HG03558 (cell line): Measurements from ENCODE around the gene MC1R.
"Not testable (repeated sequence)": the region's sequence is repeated elsewhere in the genome, so short reads cannot be mapped to it uniquely, and the experiment has no call there.

Experiments used
- ATAC-seq: cut with Tn5 transposase; IDR thresholded peaks from one replicate; pipeline ENCODE4 v1.9.1; 2021; ENCODE audit warnings: moderate number of reproducible peaks; ENCODE audit not compliant: unreplicated experiment; ENCODE audit errors: extremely low read depth

Gene MC1R

DNA sequence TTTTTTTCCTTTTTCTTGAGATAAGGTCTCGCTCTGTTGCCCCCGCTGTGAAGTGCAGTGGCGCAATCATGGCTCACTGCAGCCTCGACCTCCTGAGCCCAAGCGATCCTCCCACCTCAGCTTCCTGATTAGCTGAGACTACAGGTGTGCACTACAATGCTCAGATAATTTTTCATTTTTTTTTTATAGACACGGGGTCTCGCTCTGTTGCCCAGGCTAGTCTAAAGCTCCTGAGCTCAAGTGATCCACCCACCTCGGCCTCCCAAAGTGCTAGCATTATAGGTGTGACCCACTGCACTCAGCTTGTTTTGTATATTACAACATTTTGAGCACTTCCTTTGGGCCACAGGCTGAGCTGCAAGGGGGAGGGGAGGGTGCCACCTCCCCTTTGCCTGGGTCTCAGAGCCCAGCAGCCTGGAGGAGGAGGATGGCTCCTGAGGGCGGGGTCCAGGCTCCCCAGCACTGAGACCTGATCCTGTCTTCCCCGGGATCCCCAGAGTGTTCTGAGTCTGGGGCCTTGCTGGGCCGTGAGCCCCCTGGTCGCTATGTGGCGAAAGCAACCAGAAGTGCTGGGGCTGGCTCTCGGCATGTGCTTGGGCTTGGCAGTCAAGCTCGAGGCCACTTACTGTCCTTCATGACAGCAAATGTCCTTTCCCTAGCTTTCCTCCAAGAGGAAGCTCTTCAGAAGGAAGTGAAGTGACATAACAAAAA lies 38.0 kb downstream of the MC1R start:
- no peak for ATAC-seq

DNA sequence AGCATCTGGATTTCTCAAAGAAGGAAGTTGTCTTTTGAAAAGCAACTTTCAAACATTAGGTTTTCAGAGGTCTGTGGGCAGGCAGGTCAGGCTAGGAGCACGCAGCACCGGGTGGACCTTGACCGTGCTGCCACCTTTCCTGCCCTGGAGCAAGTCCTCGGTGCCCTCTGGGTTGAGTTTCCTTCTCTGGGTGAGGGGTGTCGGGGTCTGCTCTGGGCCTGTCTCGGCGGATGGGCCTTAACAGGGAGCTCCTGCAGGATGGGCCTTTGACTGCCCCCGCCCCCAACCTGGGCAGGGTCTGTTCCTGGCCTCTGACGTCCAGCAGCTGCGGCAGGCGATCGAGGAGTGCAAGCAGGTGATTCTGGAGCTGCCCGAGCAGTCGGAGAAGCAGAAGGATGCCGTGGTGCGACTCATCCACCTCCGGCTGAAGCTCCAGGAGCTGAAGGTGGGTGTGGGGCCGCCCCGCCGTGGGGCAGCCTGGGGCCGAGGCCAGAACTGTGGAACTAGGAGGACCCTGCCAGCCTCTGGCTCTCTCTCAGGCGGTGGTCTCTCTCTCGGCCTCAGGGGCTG lies 38.6 kb downstream of the MC1R start:
- no peak for ATAC-seq

DNA sequence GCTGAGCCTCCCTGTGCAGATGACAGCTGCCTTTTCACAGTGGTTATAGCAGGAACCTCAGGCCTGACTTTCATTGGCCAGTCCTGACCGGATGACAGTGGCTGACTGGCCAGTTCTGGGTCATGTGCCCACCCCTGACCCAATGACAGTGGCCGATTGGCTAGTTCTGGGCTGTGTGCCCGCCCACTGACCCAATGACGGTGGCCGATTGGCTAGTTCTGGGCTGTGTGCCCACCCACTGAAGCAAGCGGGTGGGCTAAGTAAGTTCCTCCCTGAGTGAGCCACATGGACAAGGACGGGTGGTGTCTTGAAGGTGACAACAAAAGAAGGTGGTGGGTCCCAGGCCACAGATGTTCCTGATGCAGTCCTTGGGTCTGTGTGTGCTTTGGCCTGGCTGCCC lies 39.4 kb downstream of the MC1R start:
- no peak for ATAC-seq

DNA sequence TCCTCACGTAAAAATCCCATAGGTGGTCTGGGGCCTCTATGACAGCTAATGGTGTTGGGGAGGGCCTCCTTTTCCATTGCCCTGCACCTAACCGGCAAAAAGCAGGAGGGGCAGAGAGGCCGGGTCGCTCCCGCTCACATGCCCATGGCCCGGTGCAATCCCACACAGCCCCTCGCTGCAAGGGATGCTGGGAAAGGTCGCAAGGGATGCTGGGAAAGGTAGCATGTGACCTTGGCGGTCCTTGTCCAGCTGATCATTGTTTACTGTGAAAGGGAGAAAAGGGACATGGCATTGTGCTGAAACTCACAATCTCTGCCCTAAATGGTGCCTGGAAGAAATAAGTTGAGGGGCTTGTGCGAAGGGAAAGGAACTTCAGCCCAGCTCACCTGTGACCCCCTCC lies 39.9 kb downstream of the MC1R start:
- no peak for ATAC-seq

DNA sequence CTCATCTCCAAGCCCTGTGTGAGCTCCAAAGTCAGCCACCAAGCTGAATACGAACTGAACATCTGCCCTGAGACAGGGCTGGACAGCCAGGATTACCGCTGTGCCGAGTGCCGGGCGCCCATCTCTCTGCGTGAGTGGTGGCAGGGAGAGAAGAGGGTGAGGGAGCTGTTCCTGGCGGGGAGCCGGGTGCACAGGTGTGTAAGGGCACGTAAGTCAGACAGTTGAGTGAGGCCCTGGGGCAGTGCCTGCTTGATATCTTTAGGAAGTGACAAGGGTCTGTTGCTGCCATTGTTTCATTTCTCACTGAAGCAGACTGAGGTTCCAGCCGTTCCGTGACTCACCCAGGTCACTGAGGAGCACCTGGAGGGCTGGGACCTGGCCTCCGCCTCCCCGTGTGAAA lies 42.3 kb downstream of the MC1R start:
- ATAC-seq = no peak

DNA sequence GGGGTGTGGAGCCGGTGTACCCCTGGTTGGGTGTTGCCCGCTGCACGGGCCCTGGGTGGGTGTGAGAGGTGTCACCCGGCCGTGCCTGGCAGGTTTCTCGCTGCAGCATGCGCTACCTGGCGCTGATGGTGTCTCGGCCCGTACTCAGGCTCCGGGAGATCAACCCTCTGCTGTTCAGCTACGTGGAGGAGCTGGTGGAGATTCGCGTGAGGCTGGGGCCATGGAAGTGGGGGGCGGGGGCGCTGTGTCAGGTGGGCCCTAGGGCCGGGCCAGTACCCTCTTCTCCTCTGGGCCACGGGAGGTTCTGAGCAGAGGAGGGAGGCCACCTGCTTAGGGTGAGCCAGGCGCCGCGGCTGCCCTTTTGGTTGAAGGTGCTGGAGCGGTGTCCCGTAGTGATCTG lies 43.3 kb downstream of the MC1R start:
- ATAC-seq = no peak

DNA sequence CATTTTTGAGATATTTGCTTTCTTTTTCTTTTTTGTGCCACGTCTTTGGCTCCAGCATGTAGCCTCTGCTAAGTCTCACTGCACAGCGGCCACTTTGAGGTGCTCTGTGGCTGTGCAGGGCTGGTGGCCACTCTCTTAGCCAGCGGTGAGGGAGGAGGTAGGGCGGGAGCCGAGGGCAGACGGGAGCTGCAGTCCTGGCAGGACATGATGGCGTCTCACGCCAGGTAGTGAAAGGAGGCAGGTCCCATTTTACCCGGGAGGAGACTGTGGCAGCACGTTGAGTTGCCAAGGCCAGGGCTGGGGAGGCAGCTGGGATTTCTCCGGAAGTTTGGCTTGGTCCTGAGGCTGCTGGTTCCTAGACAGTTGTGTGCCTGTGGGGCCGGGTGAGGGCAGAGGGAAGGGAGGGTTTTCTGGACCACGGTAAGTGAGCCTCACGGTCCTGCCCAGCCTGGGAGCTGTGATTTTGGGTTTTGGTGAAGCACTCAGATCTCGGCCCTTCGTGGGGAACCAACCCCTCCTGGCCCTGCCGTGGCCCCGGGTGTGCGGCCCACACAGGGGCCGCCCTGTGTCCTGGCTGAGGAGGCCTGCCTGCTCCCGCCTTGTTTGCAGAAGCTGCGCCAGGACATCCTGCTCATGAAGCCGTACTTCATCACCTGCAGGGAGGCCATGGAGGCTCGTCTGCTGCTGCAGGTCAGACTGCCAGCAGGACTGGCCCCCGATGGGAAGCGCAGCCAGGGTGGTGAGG lies 44.3 kb downstream of the MC1R start:
- ATAC-seq = no peak

DNA sequence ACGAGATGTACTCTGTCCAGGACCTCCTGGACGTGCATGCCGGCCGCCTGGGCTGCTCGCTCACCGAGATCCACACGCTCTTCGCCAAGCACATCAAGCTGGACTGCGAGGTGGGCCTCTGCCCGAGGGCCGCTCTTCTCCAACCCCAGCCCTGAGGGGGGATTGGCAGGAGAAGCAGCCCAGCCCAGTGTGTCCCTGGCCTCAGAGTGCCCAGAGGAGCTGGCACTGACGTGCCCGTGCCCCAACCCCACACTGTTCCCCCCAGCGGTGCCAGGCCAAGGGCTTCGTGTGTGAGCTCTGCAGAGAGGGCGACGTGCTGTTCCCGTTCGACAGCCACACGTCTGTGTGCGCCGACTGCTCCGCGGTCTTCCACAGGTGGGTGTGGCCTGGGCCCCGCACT lies 45.5 kb downstream of the MC1R start:
- no peak for ATAC-seq

DNA sequence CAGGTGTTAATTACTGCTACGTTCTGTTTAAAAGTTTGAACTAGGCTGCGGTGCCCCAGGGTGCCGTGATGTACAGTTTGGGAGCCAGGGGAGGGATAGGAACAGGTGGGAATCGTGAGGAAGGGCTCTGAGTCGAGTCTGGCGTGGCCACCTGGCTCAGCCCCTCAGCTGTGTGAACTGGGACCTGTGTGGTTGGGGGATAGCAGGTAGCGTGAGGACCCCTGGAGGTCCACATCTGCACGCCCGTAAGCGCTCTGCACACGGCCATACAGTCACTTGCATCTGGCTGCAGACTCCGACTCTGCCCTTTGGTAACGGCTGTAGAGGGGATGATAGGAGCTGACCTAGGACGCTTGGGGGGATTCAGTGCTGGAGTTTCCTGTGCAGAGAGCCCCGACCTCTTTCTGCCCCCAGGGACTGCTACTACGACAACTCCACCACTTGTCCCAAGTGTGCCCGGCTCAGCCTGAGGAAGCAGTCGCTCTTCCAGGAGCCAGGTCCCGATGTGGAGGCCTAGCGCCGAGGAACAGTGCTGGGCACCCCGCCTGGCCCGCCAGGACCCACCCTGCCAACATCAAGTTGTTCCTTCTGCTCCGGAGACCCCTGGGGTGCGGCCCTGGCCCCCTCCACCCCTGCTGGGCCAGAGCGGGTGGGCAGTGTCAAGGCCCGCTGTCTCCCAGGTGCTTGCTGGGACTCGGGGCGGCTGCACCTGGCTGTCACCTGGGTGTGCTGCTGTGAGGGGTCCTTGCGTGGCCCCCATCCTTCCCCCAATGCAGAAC lies 47.0 kb downstream of the MC1R start:
- no peak for ATAC-seq

DNA sequence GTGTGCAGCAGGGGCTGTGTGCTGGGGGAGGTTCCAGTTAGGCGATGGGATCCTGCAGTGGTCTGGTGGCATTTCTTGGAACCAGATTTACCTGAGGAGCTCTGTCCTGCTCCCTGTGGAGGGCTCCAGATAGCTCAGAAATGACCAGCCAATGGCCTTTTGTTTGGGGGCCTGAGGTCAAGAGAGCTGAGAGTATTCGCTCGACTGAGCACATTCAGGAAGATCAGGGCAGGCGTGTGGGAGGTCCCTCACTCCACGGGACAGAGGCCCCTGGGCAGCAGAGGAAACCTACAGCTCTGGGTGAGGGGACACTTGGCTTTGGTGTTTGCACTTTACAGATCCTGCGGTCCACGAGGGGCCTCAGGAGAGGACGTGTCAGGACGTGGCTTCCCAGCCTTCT lies 48.1 kb downstream of the MC1R start:
- no peak for ATAC-seq

DNA sequence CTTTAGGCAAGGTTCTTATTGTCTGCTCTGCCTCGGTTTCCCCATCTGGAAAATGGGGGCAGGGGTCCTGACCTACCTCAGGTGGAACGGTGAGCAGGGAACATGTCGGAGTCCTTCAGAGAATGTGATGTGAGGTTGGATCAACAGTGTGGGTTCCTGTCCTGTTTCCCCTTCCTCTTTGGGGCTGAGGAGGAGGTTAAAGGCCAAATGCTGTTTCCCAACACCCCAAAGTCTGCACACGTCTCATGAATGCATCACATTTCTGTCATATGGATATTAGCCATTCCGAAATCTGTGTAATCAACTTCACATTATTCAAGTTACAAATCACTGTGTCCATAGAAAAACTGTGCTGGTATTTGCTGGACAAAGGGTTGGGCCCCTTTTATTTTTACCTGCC lies 48.8 kb downstream of the MC1R start:
- ATAC-seq = not testable (repeated sequence)

DNA sequence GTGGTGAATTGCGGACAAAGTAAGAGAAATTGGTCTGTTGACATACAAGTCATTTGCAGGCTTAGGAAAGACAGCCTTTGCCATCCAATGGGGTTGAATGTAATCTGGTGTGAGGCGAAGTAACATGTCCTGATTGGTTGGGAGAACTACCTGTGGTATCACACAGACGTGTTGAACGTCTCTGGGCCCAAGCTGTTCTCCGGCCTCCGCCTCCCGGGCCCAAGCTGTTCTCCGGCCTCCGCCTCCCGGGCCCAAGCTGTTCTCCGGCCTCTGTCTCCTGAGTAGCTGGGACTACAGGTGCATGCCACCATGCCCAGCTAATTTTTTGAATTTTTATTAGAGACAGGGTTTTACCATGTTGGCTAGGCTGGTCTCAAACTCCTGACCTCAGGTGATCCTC lies 49.4 kb downstream of the MC1R start:
- ATAC-seq = not testable (repeated sequence)

DNA sequence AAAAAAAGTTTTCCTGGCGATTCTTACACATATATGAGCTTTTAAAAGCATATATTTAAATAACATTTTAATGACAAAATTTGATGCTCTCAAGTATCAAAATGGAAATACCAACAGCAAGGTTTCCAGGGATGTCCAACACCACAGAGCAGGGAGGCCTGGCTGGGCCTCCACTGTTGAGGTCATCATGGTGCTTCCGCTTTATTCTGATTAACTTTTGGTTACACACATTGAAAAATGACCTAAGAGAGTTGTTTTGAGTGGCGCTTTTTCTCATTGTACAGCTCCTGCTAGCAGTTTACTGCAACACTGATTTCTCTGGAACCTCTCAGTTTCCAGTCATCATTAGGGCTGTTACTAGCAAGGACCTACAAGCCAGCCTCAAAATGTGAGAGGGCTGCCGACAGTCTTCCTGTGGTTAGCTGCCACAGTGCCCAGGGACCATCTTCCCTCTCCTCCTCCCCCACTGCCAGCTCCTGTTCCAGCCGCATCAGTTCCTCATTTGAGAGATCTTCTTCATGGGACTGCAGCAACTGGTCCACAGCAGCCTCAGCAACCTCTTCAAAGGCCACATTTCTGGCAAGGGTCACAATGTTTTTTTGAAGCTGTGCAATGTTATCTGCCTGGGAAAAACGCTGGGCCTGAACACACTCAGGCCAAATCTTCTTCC lies 51.2 kb downstream of the MC1R start:
- ATAC-seq = no peak
